AG04450 (cell line): Measurements from ENCODE around the gene RPS19BP1. TPM values are rescaled to one million over a fixed set of nuclear protein-coding genes. Genes with fewer than 3 reads are reported as not detected.

Source experiments
- CTCF ChIA-PET: fragments of 300-600, 350-600 bp; formaldehyde crosslinking; extraction: SDS; loops from one replicate; lab custom pipeline; 2022; ENCODE audit warnings: antibody characterized with exemption, inconsistent platforms; lab: Charles Lee
- POLR2A ChIA-PET: fragments of 350-600 bp; formaldehyde crosslinking; extraction: SDS; loops from one replicate; lab custom pipeline; 2021; ENCODE audit warnings: antibody characterized with exemption, inconsistent platforms; lab: Yijun Ruan, JAX
- DNase-seq: peaks from one replicate; pipeline ENCODE4 v3.0.0-alpha.2; 2011; ENCODE audit warnings: low read depth, low spot score
- H3K27ac ChIP-seq: one replicate; pipeline ENCODE4 v1.5.1; 2012; ENCODE audit warnings: low read depth, low read length, control low read depth
- H3K27me3 ChIP-seq: one replicate; pipeline ENCODE4 v1.6.0; 2012; ENCODE audit warnings: low read length; ENCODE audit not compliant: control insufficient read depth, insufficient read depth
- H3K4me3 ChIP-seq: 2 replicates; pipeline ENCODE4 v1.5.1; 2011; ENCODE audit warnings: mild to moderate bottlenecking, low read depth, low read length, control low read depth
- H3K9me3 ChIP-seq: 2 replicates; pipeline ENCODE4 v1.5.1; 2012; ENCODE audit warnings: low read length; ENCODE audit not compliant: control insufficient read depth, insufficient read depth
- CTCF ChIP-seq: IDR thresholded peaks from 2 replicates; pipeline ENCODE4 v1.5.1; 2011; ENCODE audit warnings: low read depth, low read length, control low read depth, inconsistent platforms
- polyA plus RNA-seq: library from polyadenylated mRNA; depleted of rRNA; stranded (reverse); fragments of >200 nt; gene quantifications from 2 replicates; pipeline ENCODE4 v1.2.3, GENCODE V29; 2011

The RPS19BP1 gene
- polyA plus RNA-seq, 1 experiment: 50.8 TPM

DNA sequence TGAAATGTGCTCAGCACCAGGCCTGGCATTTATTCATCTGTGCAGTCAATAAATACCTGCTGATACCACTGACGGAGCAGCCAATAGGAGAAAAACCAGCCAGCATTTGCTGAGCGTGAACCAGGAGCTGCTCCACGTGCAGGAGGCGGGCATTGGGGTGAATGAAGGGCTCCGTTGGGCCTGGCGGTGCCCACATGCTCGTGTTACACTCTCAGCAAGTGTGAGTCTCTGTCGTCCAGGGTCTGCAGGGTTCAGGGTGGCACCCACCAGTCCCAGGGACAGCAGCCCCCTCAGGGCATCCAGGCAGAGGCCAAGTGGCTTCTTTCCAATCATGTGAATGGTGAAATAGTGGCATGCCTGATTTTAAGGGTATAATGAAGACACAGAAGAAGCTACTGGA, 4.2 kb upstream of the RPS19BP1 start:
- Histone ChIP-seq H3K4me3 (no peak overlapping the region), H3K9me3 (no peaks in the 10 kb centered on the region; the same call in 1 of the 2 replicates), H3K27ac (no peak overlapping the region), H3K27me3 (peaks cover 7% of the 10 kb centered on the region)
- DNase-seq: no peak
- POLR2A ChIA-PET: no interaction called here
- TF ChIP-seq CTCF: no peak
- CTCF ChIA-PET: interaction anchor here (0.5 to 7.7 kb wide), 3 partner anchors 406 to 496 kb away, joined by 3 to 119 read pairs (median 10); no protein-coding TSS in a partner anchor

GRCh38 chr22:39535831-39536449, 3.4 kb upstream of the RPS19BP1 start:
- ChIA-PET POLR2A (interaction anchor here (0.5 kb wide), 1 partner anchor 10 kb away, joined by 3 read pairs; no protein-coding TSS in a partner anchor), CTCF (interaction anchor here (0.5 to 7.7 kb wide), 6 partner anchors 18 to 502 kb away, joined by 3 to 119 read pairs (median 9); no protein-coding TSS in a partner anchor)
- no peak overlapping the region for H3K27ac ChIP-seq
- no peak overlapping the region for H3K4me3 ChIP-seq
- peaks cover 7% of the 10 kb centered on the region for H3K27me3 ChIP-seq
- no peak for TF ChIP-seq CTCF
- no peaks in the 10 kb centered on the region; the same call in 1 of the 2 replicates for H3K9me3 ChIP-seq
- DNase-seq: no peak

DNA sequence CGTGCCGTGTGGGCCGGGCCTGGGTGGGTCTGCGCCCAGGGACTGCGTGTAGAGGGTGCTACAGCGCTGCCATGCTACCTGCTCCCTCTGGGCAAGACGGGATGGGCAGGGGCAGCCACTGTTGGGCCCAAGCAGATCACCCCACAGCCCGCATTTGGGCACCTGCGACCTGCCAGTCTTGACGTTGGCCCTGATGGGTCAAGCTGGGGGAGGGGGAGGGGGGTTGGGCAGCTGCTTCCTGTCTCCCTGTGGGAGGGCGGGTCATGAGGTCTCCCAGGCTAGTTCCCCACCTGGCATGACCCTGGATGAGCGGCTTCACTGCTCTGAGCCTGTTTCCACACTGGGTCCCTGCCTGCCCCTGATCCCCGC, 2.8 kb upstream of the RPS19BP1 start:
- Histone ChIP-seq H3K9me3 (no peaks in the 10 kb centered on the region; the same call in 1 of the 2 replicates), H3K4me3 (no peak overlapping the region), H3K27ac (no peak overlapping the region), H3K27me3 (peaks cover 7% of the 10 kb centered on the region)
- ChIA-PET CTCF (interaction anchor here (0.7 to 7.7 kb wide), 20 partner anchors 8 to 813 kb away, joined by 3 to 119 read pairs (median 5); no protein-coding TSS in a partner anchor), POLR2A (interaction anchor here (0.7 kb wide), 1 partner anchor 12 kb away, joined by 10 read pairs; no protein-coding TSS in a partner anchor)
- TF ChIP-seq CTCF: no peak
- DNase-seq: no peak

DNA sequence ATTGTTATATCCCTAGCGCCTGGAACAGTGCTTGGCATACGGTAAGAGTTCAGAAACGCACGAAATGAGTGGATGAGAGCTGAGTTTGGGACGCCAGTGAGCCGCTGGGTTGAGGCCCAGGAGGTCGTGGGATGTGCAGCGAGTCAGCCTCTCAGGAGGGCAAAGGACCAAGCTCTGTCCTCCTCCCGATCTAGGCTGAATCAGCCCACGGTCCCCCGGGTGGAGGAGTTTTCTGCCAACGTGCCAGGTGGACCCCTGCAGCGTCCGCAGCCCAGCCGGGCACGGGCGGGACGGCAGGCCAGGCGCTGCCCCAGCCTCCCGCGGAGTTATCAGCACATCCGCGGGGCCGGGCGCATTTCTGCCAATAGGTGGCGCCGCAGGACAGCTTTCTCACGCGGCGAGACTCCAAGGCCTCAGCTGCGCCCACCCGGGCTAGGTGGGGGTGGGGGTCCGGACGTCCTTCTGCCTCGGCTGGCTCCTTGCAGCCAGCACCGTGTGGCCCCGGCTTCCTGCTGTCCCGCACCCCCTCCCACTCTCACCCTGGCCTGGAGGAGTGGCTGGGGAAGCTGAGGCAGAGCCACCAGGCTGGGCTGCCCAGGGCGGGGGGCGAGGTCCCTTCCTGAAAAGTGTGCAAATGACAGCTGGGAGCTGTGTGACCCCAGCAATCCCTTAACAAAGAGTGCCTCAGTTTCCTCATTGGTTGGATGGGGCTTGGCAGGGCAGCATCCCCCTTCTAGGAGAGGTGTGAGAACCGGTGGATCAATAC, 2.2 kb upstream of the RPS19BP1 start:
- no peak overlapping the region for H3K4me3 ChIP-seq
- no peak for DNase-seq
- peak; percentile 82 for TF ChIP-seq CTCF
- no peaks in the 10 kb centered on the region; the same call in 1 of the 2 replicates for H3K9me3 ChIP-seq
- POLR2A ChIA-PET: interaction anchor here (0.7 kb wide), 1 partner anchor 11 kb away, joined by 10 read pairs; no protein-coding TSS in a partner anchor
- H3K27me3 ChIP-seq: peaks cover 3% of the 10 kb centered on the region
- CTCF ChIA-PET: interaction anchor here (0.5 to 7.7 kb wide), 29 partner anchors 9 to 814 kb away, joined by 3 to 119 read pairs (median 4); no protein-coding TSS in a partner anchor
- peak overlapping the region; percentile 1 for H3K27ac ChIP-seq
